SU-DHL-6 (cell line): ENCODE results near the gene HELB.

ENCODE experiments used
- H2AFZ ChIP-seq: fragments of 200-600 bp; sonication (generic); 2 replicates; pipeline ENCODE4 v1.6.1; 2014; ENCODE audit warnings: low read depth, mild to moderate bottlenecking, moderate library complexity, mixed read lengths, antibody characterized with exemption, low read length; ENCODE audit not compliant: severe bottlenecking
- H3F3A ChIP-seq: fragments of 200-600 bp; shearing (Covaris generic); 2 replicates; pipeline ENCODE4 v1.6.0; 2016; ENCODE audit warnings: antibody characterized with exemption, mild to moderate bottlenecking; ENCODE audit not compliant: insufficient read depth
- H3K27ac ChIP-seq: fragments of 200-600 bp; sonication (generic); 2 replicates; pipeline ENCODE4 v1.5.1; 2016; ENCODE audit warnings: low read depth, mild to moderate bottlenecking, low read length, moderate library complexity, mixed read lengths
- H3K27me3 ChIP-seq: fragments of 200-600 bp; sonication (generic), shearing (Covaris generic); 2 replicates; pipeline ENCODE4 v1.6.0; 2014; ENCODE audit warnings: mild to moderate bottlenecking, low read length
- H3K36me3 ChIP-seq: fragments of 200-600 bp; sonication (generic); 2 replicates; pipeline ENCODE4 v1.6.1; 2014; ENCODE audit warnings: mild to moderate bottlenecking, low read length, mixed read lengths
- H3K4me2 ChIP-seq: fragments of 300-600, 200-600 bp; shearing (Covaris generic), sonication (generic); 2 replicates; pipeline ENCODE4 v1.6.0; 2014; ENCODE audit warnings: low read length, low read depth, mild to moderate bottlenecking; ENCODE audit not compliant: poor library complexity, severe bottlenecking
- H3K4me3 ChIP-seq: fragments of 200-600 bp; sonication (generic); 2 replicates; pipeline ENCODE4 v1.5.1; 2014; ENCODE audit warnings: antibody characterized with exemption, low read length, mild to moderate bottlenecking, mixed read lengths; ENCODE audit not compliant: insufficient read depth, poor library complexity, severe bottlenecking
- H3K79me2 ChIP-seq: fragments of 200-600 bp; sonication (generic); 2 replicates; pipeline ENCODE4 v1.6.1; 2014; ENCODE audit warnings: mild to moderate bottlenecking, low read length, moderate library complexity; ENCODE audit not compliant: insufficient read depth
- H3K9ac ChIP-seq: fragments of 200-600 bp; sonication (generic); 2 replicates; pipeline ENCODE4 v1.7.0; 2014; ENCODE audit warnings: mild to moderate bottlenecking, low read length
- H3K9me2 ChIP-seq: fragments of 200-600 bp; sonication (generic); replicated peaks from 2 replicates; pipeline ENCODE4 v1.6.1; 2014; ENCODE audit warnings: low read length; ENCODE audit not compliant: insufficient read depth
- H3K9me3 ChIP-seq: fragments of 200-600 bp; sonication (generic); 2 replicates; pipeline ENCODE4 v1.6.1; 2014; ENCODE audit warnings: low read length, mixed read lengths; ENCODE audit not compliant: insufficient read depth
- H4K20me1 ChIP-seq: fragments of 200-600 bp; sonication (generic); 2 replicates; pipeline ENCODE4 v1.6.1; 2014; ENCODE audit warnings: low read depth, mild to moderate bottlenecking, antibody characterized with exemption, low read length, moderate library complexity, mixed read lengths
- EZH2phosphoT487 ChIP-seq: fragments of 200-600 bp; sonication (generic), shearing (Covaris generic); conservative IDR thresholded peaks from 2 replicates; pipeline ENCODE4 v1.6.1; 2018; ENCODE audit warnings: mild to moderate bottlenecking, antibody characterized with exemption, low read length, moderate library complexity, mixed read lengths
- TF ChIP-seq, protein P1 (sequence below): fragments of 200-600 bp; sonication (generic); IDR thresholded peaks from one replicate; pipeline ENCODE4 v1.5.1; 2017; ENCODE audit warnings: antibody characterized with exemption, mild to moderate bottlenecking, low read length, moderate library complexity; ENCODE audit not compliant: insufficient read depth, poor library complexity, severe bottlenecking

The HELB gene

GRCh38 chr12:66331814-66332213, 29.5 kb downstream of the HELB start:
- Histone ChIP-seq H3K9me3 (no peaks in the 10 kb centered on the region), H3K27ac (no peak overlapping the region), H3K79me2 (no peaks in the 10 kb centered on the region), H3F3A (no peaks in the 10 kb centered on the region), H3K36me3 (no peaks in the 10 kb centered on the region), H3K4me2 (no peak overlapping the region), H3K27me3 (no peaks in the 10 kb centered on the region), H3K9me2 (no peaks in the 10 kb centered on the region), H3K4me3 (no peak overlapping the region), H2AFZ (no peak overlapping the region), H4K20me1 (no peaks in the 10 kb centered on the region), H3K9ac (no peak overlapping the region)
- TF ChIP-seq EZH2phosphoT487, result no peak
- TF ChIP-seq, protein P1, sequence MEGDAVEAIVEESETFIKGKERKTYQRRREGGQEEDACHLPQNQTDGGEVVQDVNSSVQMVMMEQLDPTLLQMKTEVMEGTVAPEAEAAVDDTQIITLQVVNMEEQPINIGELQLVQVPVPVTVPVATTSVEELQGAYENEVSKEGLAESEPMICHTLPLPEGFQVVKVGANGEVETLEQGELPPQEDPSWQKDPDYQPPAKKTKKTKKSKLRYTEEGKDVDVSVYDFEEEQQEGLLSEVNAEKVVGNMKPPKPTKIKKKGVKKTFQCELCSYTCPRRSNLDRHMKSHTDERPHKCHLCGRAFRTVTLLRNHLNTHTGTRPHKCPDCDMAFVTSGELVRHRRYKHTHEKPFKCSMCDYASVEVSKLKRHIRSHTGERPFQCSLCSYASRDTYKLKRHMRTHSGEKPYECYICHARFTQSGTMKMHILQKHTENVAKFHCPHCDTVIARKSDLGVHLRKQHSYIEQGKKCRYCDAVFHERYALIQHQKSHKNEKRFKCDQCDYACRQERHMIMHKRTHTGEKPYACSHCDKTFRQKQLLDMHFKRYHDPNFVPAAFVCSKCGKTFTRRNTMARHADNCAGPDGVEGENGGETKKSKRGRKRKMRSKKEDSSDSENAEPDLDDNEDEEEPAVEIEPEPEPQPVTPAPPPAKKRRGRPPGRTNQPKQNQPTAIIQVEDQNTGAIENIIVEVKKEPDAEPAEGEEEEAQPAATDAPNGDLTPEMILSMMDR, result no peak

GRCh38 chr12:66335746-66336145, 33.5 kb downstream of the HELB start:
- H3F3A ChIP-seq, result no peaks in the 10 kb centered on the region
- H2AFZ ChIP-seq, result no peak overlapping the region
- no peaks in the 10 kb centered on the region for H4K20me1 ChIP-seq

GRCh38 chr12:66337381-66338010, 35.2 kb downstream of the HELB start:
- no peak overlapping the region for H3K9ac ChIP-seq
- no peak overlapping the region for H3K4me3 ChIP-seq

More at GRCh38 chr12:66335746-66336145, 33.5 kb downstream of the HELB start:
- no peak overlapping the region for H3K4me2 ChIP-seq
- no peak overlapping the region for H3K9ac ChIP-seq
- no peaks in the 10 kb centered on the region for H3K9me2 ChIP-seq
- H3K79me2 ChIP-seq, result no peaks in the 10 kb centered on the region
- no peak overlapping the region for H3K4me3 ChIP-seq
- TF ChIP-seq, protein P1, result no peak
- no peak for TF ChIP-seq EZH2phosphoT487
- H3K9me3 ChIP-seq, result no peaks in the 10 kb centered on the region
- H3K27ac ChIP-seq, result no peak overlapping the region
- no peaks in the 10 kb centered on the region for H3K27me3 ChIP-seq
- no peaks in the 10 kb centered on the region for H3K36me3 ChIP-seq

More at GRCh38 chr12:66337381-66338010, 35.2 kb downstream of the HELB start:
- Histone ChIP-seq H3F3A (no peaks in the 10 kb centered on the region), H2AFZ (no peak overlapping the region), H3K27ac (no peak overlapping the region), H3K27me3 (no peaks in the 10 kb centered on the region), H3K9me2 (no peaks in the 10 kb centered on the region), H3K9me3 (peaks cover 4% of the 10 kb centered on the region; the same call in 1 of the 2 replicates), H4K20me1 (no peaks in the 10 kb centered on the region), H3K79me2 (no peaks in the 10 kb centered on the region), H3K4me2 (no peak overlapping the region), H3K36me3 (no peaks in the 10 kb centered on the region)
- TF ChIP-seq, protein P1, result no peak
- TF ChIP-seq EZH2phosphoT487, result no peak
